Stomach (tissue), 9 donors: ENCODE data around the gene APEH. TPM values are rescaled to one million over a fixed set of nuclear protein-coding genes. Genes with fewer than 3 reads are reported as not detected.

Experiments
- DNase-seq, 2 donors: peaks; one replicate each; pipeline versions ENCODE4 v3.0.0 to v3.0.0-alpha.2; 2013 to 2019
- H3K27ac ChIP-seq, 5 donors: fragments of 200-600 bp in 4 of 5; sonication (generic) in 4 of 5; one replicate each; pipeline ENCODE4 v1.5.1; 2013 to 2019; ENCODE audit warnings: mild to moderate bottlenecking in 1 of 5, moderate library complexity in 1 of 5
- H3K27me3 ChIP-seq, 3 donors: fragments of 200-600 bp; sonication (generic); one replicate each; pipeline ENCODE4 v1.5.1; 2017 to 2019; ENCODE audit warnings: mixed run types in 1 of 3
- H3K36me3 ChIP-seq, 4 donors: fragments of 200-600 bp; sonication (generic); 1 replicate in 3 of 4; 2 replicates in 1 of 4; pipeline ENCODE4 v1.5.1; 2016 to 2019
- H3K4me1 ChIP-seq, 4 donors: fragments of 200-600 bp; sonication (generic); one replicate each; pipeline ENCODE4 v1.5.1; 2016 to 2019
- H3K4me3 ChIP-seq, 4 donors: fragments of 200-600 bp; sonication (generic) in 3 of 4; one replicate each; pipeline ENCODE4 v1.5.1; 2016 to 2019; ENCODE audit warnings: mild to moderate bottlenecking in 1 of 4
- H3K9me3 ChIP-seq, 4 donors: fragments of 200-600 bp; sonication (generic); one replicate each; pipeline ENCODE4 v1.5.1; 2016 to 2019
- CTCF ChIP-seq, 7 experiments: fragments of 450-650 bp in 4 of 7; fragments of 200-600 bp in 3 of 7; sonication (generic) in 3 of 7; IDR thresholded peaks; one replicate each; pipeline ENCODE4 v1.5.1; 2016 to 2019; ENCODE audit warnings: antibody characterized with exemption in 7 of 7, control low read depth in 2 of 7, mild to moderate bottlenecking in 1 of 7
- EP300 ChIP-seq: sonication (generic); formaldehyde crosslinking; IDR thresholded peaks from one replicate; pipeline ENCODE4 v1.6.1; 2017; ENCODE audit warnings: antibody characterized with exemption
- POLR2A ChIP-seq, 4 donors: fragments of 450-650 bp; IDR thresholded peaks; one replicate each; pipeline ENCODE4 v1.6.1; 2016; ENCODE audit warnings: antibody characterized with exemption in 4 of 4, control low read depth in 2 of 4, mild to moderate bottlenecking in 1 of 4, moderate library complexity in 1 of 4
- POLR2AphosphoS5 ChIP-seq, 3 donors: sonication (generic); formaldehyde crosslinking; IDR thresholded peaks; one replicate each; pipeline ENCODE4 v1.6.1; 2016; ENCODE audit warnings: antibody characterized with exemption in 3 of 3
- WGBS, 5 donors: extraction: QIAGEN DNeasy Blood & Tissue Kit in 3 of 5; methylation state at CpG; one replicate each; pipeline versions ENCODE4 v1.1.5 to v1.1.7; 2013 to 2018; 5-methylcytosine and 5-hydroxymethylcytosine counted together
- intact Hi-C: fragments of 100-400 bp; cut with DNase I; formaldehyde crosslinking; loops from one replicate; pipeline ENCODE4 v1.15.1; 2023; ENCODE audit warnings: low total_unique reads
- polyA plus RNA-seq, 3 donors: library from polyadenylated mRNA; stranded (reverse); fragments of 200-250 nt; gene quantifications; one replicate each; pipeline ENCODE4 v1.2.3, GENCODE V29; 2013
- total RNA-seq, 5 donors: library from RNA; depleted of rRNA; stranded (reverse); fragments of >200 nt; gene quantifications; one replicate each; pipeline versions ENCODE4 v1.1.0 to v1.2.3, GENCODE V29; 2014 to 2016
- donor health status: healthy with polysubstance abuse.
- donor health status: Bipolar disorder and iron deficiency.
- donor health status: healthy.

Gene APEH
- total and polyA plus RNA-seq, 8 donors: 23.9 to 104 (median 47.7) TPM

- 40 to 89% (median 80%) methylated on average over 1 to 2 of the region's 2 CpGs for WGBS, 5 donors
- Histone ChIP-seq H3K4me3 (no peak overlapping the region), H3K27me3 (no peaks in the 10 kb centered on the region), H3K4me1 (no peaks in the 10 kb centered on the region), H3K27ac (no peak overlapping the region), H3K9me3 (no peaks in the 10 kb centered on the region), H3K36me3 (no peaks in the 10 kb centered on the region)
- DNase-seq: no peak
- intact Hi-C loops: no loop called here
- TF ChIP-seq POLR2A (IDR thresholded peaks at IDR 0.05) (no peak), EP300 (no peak), CTCF (IDR thresholded peaks at IDR 0.05) (no peak), POLR2AphosphoS5 (IDR thresholded peaks at IDR 0.05) (no peak)
Measured at GRCh38 chr3:49639551-49639950, 34.6 kb upstream of the APEH start.

- TF ChIP-seq CTCF (IDR thresholded peaks at IDR 0.05) (no peak), POLR2AphosphoS5 (IDR thresholded peaks at IDR 0.05) (no peak), EP300 (no peak), POLR2A (IDR thresholded peaks at IDR 0.05) (no peak)
- Histone ChIP-seq H3K27ac (no peak overlapping the region), H3K27me3 (no peaks in the 10 kb centered on the region), H3K36me3 (no peaks in the 10 kb centered on the region), H3K4me1 (no peaks in the 10 kb centered on the region), H3K9me3 (no peaks in the 10 kb centered on the region), H3K4me3 (no peak overlapping the region)
- no peak for DNase-seq
- intact Hi-C loops: no loop called here
- 45 to 60% (median 51%) methylated on average over 7 of the region's 7 CpGs for WGBS, 5 donors
Measured at GRCh38 chr3:49641292-49641691, 32.9 kb upstream of the APEH start.

GRCh38 chr3:49641921-49642707 lies 32.0 kb upstream of the APEH start:
- intact Hi-C loops: no loop called here
- WGBS, 5 donors: 89 to 97% (median 93%) methylated on average over 9 to 14 of the region's 14 CpGs
- H3K9me3 ChIP-seq: no peaks in the 10 kb centered on the region
- DNase-seq: no peak
- no peaks in the 10 kb centered on the region for H3K27me3 ChIP-seq
- no peak for TF ChIP-seq POLR2AphosphoS5 (IDR thresholded peaks at IDR 0.05)
- no peak for TF ChIP-seq EP300
- TF ChIP-seq CTCF (IDR thresholded peaks at IDR 0.05): no peak
- TF ChIP-seq POLR2A (IDR thresholded peaks at IDR 0.05): no peak
- no peaks in the 10 kb centered on the region for H3K4me1 ChIP-seq
- no peak overlapping the region for H3K27ac ChIP-seq
- H3K36me3 ChIP-seq: no peaks in the 10 kb centered on the region
- H3K4me3 ChIP-seq: no peak overlapping the region

GRCh38 chr3:49642708-49643145 lies 31.4 kb upstream of the APEH start:
- intact Hi-C loops: no loop called here
- no peaks in the 10 kb centered on the region for H3K36me3 ChIP-seq
- 88 to 93% (median 89%) methylated on average over 8 to 9 of the region's 9 CpGs for WGBS, 5 donors
- no peak overlapping the region for H3K4me3 ChIP-seq
- no peak for TF ChIP-seq EP300
- no peaks in the 10 kb centered on the region for H3K9me3 ChIP-seq
- DNase-seq: no peak
- no peaks in the 10 kb centered on the region for H3K27me3 ChIP-seq
- H3K4me1 ChIP-seq: peaks cover 0 to 4% (median 0%) of the 10 kb centered on the region in 4 donors
- no peak overlapping the region for H3K27ac ChIP-seq

GRCh38 chr3:49644684-49645083 lies 29.5 kb upstream of the APEH start:
- H3K27ac ChIP-seq: no peak overlapping the region
- no peaks in the 10 kb centered on the region for H3K9me3 ChIP-seq
- no peaks in the 10 kb centered on the region for H3K27me3 ChIP-seq
- H3K4me3 ChIP-seq: no peak overlapping the region
- WGBS, 5 donors: 72 to 85% (median 79%) methylated on average over 8 of the region's 8 CpGs
- no peaks in the 10 kb centered on the region for H3K36me3 ChIP-seq
- TF ChIP-seq EP300 (no peak), POLR2A (IDR thresholded peaks at IDR 0.05) (no peak), POLR2AphosphoS5 (IDR thresholded peaks at IDR 0.05) (no peak), CTCF (IDR thresholded peaks at IDR 0.05) (no peak)
- H3K4me1 ChIP-seq: peaks cover 0 to 8% (median 0%) of the 10 kb centered on the region in 4 donors
- intact Hi-C loops: no loop called here
- DNase-seq: no peak
